ENCODE measurements around the gene MIA2.

Gene MIA2

DNA sequence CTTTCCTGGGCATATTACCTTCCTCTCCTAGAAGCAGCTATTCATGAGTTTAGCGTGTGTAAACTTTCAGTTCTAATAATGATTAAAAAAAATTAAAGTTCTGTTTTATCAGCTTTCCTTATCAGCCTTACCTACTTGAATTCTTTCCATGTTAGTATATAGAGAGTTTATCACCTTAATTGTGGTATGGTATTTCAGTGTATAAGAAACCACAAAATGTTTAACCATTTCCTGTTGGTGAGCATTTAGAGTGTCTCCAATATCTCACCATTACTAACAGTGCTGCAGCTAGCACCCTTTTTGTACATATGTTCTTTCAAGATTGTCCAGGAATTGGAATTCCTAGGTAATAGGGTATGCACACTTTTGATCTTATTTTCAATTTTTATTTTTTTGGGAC lies 109.1 kb downstream of the MIA2 start:
- no peak overlapping the region for H3K27ac ChIP-seq (replicated peaks)
- no peak for DNase-seq (ENCODE audit: low read depth in 1 of 2, low spot score in 1 of 2)
- no peak overlapping the region for H3K4me3 ChIP-seq (replicated peaks; ENCODE audit: insufficient read depth, low read length)
- no peaks in the 10 kb centered on the region for H3K27me3 ChIP-seq (ENCODE audit: insufficient read depth, poor library complexity, severe bottlenecking)
- TF ChIP-seq, protein P1, sequence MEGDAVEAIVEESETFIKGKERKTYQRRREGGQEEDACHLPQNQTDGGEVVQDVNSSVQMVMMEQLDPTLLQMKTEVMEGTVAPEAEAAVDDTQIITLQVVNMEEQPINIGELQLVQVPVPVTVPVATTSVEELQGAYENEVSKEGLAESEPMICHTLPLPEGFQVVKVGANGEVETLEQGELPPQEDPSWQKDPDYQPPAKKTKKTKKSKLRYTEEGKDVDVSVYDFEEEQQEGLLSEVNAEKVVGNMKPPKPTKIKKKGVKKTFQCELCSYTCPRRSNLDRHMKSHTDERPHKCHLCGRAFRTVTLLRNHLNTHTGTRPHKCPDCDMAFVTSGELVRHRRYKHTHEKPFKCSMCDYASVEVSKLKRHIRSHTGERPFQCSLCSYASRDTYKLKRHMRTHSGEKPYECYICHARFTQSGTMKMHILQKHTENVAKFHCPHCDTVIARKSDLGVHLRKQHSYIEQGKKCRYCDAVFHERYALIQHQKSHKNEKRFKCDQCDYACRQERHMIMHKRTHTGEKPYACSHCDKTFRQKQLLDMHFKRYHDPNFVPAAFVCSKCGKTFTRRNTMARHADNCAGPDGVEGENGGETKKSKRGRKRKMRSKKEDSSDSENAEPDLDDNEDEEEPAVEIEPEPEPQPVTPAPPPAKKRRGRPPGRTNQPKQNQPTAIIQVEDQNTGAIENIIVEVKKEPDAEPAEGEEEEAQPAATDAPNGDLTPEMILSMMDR (IDR thresholded peaks at IDR 0.05; ENCODE audit: insufficient read depth, low read length) = no peak
- TF ChIP-seq GABPA (IDR thresholded peaks at IDR 0.05; ENCODE audit: low read depth) (no peak), POLR2AphosphoS5 (IDR thresholded peaks at IDR 0.05; ENCODE audit: low read depth) (no peak)
- TF ChIP-seq, protein P2, sequence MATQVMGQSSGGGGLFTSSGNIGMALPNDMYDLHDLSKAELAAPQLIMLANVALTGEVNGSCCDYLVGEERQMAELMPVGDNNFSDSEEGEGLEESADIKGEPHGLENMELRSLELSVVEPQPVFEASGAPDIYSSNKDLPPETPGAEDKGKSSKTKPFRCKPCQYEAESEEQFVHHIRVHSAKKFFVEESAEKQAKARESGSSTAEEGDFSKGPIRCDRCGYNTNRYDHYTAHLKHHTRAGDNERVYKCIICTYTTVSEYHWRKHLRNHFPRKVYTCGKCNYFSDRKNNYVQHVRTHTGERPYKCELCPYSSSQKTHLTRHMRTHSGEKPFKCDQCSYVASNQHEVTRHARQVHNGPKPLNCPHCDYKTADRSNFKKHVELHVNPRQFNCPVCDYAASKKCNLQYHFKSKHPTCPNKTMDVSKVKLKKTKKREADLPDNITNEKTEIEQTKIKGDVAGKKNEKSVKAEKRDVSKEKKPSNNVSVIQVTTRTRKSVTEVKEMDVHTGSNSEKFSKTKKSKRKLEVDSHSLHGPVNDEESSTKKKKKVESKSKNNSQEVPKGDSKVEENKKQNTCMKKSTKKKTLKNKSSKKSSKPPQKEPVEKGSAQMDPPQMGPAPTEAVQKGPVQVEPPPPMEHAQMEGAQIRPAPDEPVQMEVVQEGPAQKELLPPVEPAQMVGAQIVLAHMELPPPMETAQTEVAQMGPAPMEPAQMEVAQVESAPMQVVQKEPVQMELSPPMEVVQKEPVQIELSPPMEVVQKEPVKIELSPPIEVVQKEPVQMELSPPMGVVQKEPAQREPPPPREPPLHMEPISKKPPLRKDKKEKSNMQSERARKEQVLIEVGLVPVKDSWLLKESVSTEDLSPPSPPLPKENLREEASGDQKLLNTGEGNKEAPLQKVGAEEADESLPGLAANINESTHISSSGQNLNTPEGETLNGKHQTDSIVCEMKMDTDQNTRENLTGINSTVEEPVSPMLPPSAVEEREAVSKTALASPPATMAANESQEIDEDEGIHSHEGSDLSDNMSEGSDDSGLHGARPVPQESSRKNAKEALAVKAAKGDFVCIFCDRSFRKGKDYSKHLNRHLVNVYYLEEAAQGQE (IDR thresholded peaks at IDR 0.05; ENCODE audit: insufficient replicate concordance, low read depth) = no peak

DNA sequence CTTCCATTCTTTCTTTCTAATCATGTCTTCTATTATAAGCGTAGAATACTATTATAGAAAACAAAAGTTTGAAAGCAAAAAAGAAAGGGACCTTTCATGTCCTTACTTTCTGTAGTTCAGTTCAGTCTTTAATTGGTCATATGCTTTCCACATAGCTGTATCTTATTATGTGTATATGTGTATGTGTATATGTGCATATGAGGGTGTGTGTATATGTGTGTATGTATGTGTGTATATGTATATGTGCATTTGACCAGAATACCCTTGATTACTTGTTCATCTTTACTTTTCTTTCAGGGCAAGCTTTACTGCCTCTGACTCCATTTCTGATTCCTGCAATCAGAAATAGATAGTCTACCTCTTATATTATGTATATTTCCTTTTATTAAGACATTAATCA lies 109.9 kb downstream of the MIA2 start:
- H3K4me3 ChIP-seq (replicated peaks; ENCODE audit: insufficient read depth, low read length) = no peak overlapping the region
- TF ChIP-seq, protein P1 (IDR thresholded peaks at IDR 0.05; ENCODE audit: insufficient read depth, low read length) = no peak
- TF ChIP-seq, protein P2 (IDR thresholded peaks at IDR 0.05; ENCODE audit: insufficient replicate concordance, low read depth) = no peak
- TF ChIP-seq POLR2AphosphoS5 (IDR thresholded peaks at IDR 0.05; ENCODE audit: low read depth) (no peak), GABPA (IDR thresholded peaks at IDR 0.05; ENCODE audit: low read depth) (no peak)
- no peak for DNase-seq (ENCODE audit: low read depth in 1 of 2, low spot score in 1 of 2)

DNA sequence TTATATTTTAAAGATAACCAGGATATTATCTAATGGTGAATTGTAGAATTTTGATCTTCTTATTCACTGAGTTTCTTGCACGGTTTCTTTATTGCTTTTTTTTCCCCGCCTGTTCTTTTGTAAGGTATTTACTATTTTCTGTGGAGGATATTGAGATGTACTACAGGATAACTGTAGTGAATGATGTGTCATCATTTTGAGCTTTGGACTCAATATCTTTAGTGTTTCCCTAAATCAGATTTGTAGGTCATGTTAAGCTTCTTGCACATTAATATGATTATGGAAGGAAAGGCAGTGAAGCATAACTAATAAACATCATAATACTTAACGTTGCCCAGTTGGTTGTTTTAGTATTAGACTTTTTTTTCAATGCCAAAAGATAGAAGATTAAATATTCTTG lies 117.2 kb downstream of the MIA2 start:
- TF ChIP-seq, protein P2 (IDR thresholded peaks at IDR 0.05; ENCODE audit: insufficient replicate concordance, low read depth) = no peak
- TF ChIP-seq POLR2AphosphoS5 (IDR thresholded peaks at IDR 0.05; ENCODE audit: low read depth) (no peak), SPI1 (IDR thresholded peaks at IDR 0.05; ENCODE audit: borderline replicate concordance, low read depth) (no peak), GABPA (IDR thresholded peaks at IDR 0.05; ENCODE audit: low read depth) (no peak)
- TF ChIP-seq, protein P1 (IDR thresholded peaks at IDR 0.05; ENCODE audit: insufficient read depth, low read length) = no peak
- H3K27me3 ChIP-seq (ENCODE audit: insufficient read depth, poor library complexity, severe bottlenecking) = no peaks in the 10 kb centered on the region
- H3K4me3 ChIP-seq (replicated peaks; ENCODE audit: insufficient read depth, low read length) = no peak overlapping the region
- DNase-seq (ENCODE audit: low read depth in 1 of 2, low spot score in 1 of 2) = no peak
- no peak overlapping the region for H3K27ac ChIP-seq (replicated peaks)

More for the DNA sequence above, 109.9 kb downstream of the MIA2 start:
- no peaks in the 10 kb centered on the region for H3K27me3 ChIP-seq (ENCODE audit: insufficient read depth, poor library complexity, severe bottlenecking)
- H3K27ac ChIP-seq (replicated peaks) = no peak overlapping the region
